DMS79 (cell line): ENCODE results near the gene UBQLN1.
A peak's percentile ranks its signal among the peaks of the same experiment; 100 is the strongest.
"Not testable (repeated sequence)": the region's sequence is repeated elsewhere in the genome, so short reads cannot be mapped to it uniquely, and the experiment has no call there.

Experiments used
- DNase-seq: peaks from one replicate; lab custom pipeline; 2025; lab: John Stamatoyannopoulos, UW

UBQLN1 gene

GRCh38 chr9:83707768-83708514, at the start of gene UBQLN1:
Gene UBQLN1, minus strand, starts transcription at chr9:83707958. Its CDS starts 279 bp downstream, at chr9:83707679.
- peak; percentile 61 for DNase-seq

GRCh38 chr9:83754383-83754977, 46.7 kb upstream of the UBQLN1 start:
- DNase-seq = no peak

GRCh38 chr9:83749706-83750105, 41.9 kb upstream of the UBQLN1 start:
- DNase-seq = no peak

- DNase-seq = no peak
These were observed 36.4 kb upstream of the UBQLN1 start for GRCh38 chr9:83744206-83744605.

DNA sequence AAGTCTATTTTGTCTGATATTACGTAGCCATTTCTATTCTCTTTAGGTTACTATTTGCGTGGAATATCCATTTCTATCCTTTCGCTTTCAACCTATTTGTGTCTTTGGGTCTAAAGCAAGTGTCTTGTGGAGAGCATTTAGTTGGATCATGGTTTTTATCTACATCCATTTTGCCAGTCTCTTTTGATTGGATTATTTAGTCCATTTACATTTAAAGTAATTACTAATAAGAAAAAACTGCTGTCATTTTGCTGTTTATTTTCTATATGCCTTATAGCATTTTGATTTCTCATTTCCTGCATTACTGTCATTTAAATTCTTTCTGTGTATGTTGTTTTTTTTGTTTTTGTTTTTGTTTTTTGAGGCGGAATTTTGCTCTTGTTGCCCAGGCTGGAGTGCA, 26.0 kb upstream of the UBQLN1 start:
- no peak for DNase-seq

DNA sequence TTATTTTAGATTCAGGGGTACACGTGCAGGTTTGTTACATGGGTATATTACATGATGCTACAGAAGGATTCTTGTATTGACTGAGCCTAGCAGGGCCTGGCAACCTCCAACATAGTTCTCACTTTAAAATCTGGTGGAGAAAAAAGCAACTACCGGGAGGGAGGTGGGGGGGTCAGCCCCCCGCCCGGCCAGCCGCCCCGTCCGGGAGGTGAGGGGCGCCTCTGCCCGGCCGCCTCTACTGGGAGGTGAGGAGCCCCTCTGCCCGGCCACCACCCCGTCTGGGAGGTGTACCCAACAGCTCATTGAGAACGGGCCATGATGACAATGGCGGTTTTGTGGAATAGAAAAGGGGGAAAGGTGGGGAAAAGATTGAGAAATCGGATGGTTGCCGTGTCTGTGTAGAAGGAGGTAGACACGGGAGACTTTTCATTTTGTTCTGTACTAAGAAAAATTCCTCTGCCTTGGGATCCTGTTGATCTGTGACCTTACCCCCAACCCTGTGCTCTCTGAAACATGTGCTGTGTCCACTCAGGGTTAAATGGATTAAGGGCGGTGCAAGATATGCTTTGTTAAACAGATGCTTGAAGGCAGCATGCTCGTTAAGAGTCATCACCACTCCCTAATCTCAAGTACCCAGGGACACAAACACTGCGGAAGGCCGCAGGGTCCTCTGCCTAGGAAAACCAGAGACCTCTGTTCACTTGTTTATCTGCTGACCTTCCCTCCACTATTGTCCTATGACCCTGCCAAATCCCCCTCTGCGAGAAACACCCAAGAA, 21.0 kb upstream of the UBQLN1 start:
- not testable (repeated sequence) for DNase-seq

GRCh38 chr9:83724436-83724835, 16.7 kb upstream of the UBQLN1 start:
- DNase-seq = no peak

DNA sequence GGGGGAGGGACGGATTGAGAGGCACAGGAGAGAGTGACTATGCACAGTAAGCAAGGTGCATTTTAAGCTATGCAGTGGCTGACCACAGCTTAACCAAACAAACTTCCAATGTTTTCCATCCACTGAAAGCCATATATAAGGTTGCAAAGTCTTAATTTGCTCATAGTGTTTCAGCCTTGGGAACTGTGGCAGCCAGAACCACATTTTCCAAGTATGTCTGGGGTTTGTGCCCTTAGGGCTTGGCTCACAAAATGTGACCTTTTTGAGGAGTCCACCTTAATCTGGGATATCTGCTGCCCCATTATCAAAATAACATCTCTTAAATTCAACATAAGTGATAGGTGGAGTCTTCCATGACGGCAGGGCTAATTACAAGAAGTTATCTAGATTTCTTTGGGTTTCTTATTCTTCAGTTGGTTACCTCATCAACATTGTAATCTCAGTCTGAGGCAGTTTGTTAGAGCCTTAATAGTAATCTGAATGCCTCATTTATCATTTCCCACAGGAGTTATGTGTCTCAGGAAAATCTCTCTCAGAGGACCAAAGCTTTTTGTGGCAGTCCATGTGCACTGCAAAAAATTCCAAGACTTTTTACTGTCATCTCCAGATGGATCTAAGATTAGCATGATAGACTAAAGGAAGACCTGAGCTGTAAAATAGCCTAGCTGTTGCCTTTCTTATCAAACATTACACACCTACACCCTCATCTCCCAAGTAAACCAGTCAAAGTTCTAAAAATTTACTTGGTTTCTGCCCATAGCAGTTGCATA, 15.2 kb upstream of the UBQLN1 start:
- DNase-seq = no peak

- DNase-seq = no peak
These were observed 13.8 kb upstream of the UBQLN1 start for GRCh38 chr9:83721509-83721908.

DNA sequence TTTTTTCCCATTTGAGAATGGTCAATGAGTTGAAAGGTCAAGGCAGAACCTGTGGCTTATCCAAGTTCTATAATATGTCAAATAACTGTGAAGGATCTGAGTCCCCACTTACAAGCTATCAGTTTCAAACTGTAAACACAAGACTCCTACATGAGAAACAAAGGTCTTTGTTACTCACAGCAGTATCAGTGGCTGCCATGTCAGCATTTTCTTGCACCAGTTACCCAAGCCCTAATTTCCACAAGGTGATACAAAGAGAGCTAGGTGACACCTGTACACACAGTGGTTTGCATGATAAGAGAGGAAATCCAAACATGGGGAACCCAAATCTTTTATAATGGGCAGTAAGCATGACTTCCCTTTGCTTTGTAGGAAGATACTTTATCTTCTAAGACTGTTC, 8.0 kb upstream of the UBQLN1 start:
- DNase-seq = no peak

DNA sequence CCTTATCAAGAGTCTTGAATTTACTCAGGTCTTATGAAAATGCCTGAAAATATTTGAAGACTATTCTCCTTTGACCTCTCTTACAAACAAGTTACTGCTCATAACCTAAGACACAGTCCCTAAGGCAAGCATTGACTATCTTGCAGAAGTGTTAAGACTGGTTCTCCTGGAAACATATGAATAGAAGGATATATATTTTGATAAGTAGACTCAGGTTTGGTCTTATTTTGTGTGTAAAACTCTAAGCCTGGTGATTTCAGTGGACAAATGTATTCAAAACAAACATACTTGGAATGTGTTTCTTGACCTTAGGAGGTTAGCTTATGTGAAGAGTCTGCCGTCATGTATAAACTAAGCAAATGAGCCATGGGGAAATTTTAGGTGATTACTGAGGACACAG, 7.5 kb upstream of the UBQLN1 start:
- DNase-seq = no peak

DNA sequence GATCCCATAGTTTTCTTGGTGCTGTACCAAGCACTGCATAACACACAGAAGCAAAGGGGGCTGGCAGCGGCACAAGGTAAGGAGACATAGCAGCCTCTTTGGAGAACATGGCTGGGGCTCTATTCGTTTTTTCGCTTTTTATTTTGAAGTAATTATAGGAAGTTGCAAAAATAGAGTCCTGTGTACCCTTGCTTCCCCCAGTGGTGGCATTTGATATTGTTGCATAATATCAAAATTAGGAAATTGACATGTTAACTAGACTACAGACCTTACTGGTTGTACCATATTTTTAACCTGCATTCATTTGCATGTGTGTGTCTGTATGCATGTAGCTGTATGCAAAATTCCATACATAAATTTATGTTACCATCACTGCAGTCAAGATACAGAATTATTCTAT, 6.6 kb upstream of the UBQLN1 start:
- no peak for DNase-seq

GRCh38 chr9:83708515-83709158, 879 bp upstream of the UBQLN1 start:
- DNase-seq = no peak

DNA sequence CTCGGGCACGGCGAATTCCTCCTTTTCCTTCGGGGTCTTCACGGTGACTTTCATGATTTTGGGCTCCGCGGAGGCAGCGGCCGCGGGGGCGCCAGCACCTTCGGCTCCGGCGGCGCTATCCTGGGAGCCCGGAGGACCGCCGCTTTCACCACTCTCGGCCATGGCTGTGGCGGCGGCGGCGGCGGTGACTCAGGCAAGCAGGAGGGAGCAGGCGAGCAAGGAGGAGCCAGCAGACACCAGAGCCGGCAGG, 315 bp downstream of the UBQLN1 start:
- no peak for DNase-seq

GRCh38 chr9:83706676-83707517, 861 bp downstream of the UBQLN1 start:
- DNase-seq = no peak

- not testable (repeated sequence) for DNase-seq
These were observed 2.5 kb downstream of the UBQLN1 start for GRCh38 chr9:83705219-83705651.

GRCh38 chr9:83701769-83702168, 6.0 kb downstream of the UBQLN1 start:
- DNase-seq = no peak

DNA sequence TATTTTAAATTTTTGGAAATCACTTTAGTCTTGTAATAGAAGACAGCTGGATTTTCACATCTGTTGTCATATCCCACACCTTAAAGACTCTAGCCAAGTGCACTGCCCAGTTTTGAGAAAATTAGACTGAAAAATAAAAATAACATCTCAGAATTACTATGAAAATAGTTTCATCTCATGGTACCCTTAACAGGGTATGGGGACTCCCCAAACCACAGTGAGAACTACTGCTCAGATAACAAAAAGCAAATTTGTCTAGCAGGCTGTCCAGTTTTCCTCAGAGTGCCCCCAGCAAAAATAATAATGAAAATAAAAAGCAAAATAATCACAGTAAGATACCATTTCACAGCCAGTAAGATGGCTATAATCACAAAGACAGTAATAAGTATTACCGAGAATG, 6.5 kb downstream of the UBQLN1 start:
- DNase-seq = no peak

DNA sequence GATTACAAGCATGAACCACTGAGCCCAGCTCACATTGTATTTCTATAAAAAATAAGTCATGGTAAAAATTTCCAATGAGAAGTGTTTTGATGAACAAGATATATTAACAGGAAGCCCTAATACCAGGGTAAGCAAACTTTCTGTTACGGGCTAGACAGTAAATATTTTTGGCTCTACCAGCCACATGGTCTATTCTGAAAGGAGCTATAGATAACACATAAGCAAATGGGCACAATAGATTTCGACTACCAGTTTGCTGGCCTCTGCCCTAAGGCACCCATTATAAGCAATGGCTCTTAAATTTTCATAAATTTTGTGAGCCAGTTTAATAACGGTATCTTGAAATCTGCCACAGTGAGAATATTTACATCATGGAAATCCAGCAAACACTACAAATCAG, 8.1 kb downstream of the UBQLN1 start:
- DNase-seq = no peak

GRCh38 chr9:83698976-83699585, 8.7 kb downstream of the UBQLN1 start:
- no peak for DNase-seq

DNA sequence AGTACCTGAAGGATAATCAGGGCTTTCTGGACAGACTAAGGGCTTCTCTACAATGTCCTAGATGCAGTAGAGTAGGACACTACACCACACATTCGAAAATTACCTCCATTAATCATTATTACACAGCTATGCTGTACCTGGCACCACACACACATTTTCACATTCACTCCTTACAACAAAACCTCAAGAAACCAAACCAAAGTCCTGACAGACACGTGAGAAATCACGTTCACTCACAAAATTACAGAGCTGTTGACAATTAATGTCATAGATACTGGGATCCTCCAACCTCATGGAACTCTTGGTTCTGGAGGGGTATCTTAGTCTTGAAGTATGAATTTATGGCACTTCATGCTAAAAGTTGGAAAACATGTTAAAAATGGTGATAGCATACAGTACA, 16.3 kb downstream of the UBQLN1 start:
- DNase-seq = no peak
